GM20431 (cell line): ENCODE measurements around the gene FRMD5.
"Not testable (repeated sequence)": the region's sequence is repeated elsewhere in the genome, so short reads cannot be mapped to it uniquely, and the experiment has no call there.

Source experiments
- in situ Hi-C: fragments of 300-500 bp; cut with MseI, MboI; formaldehyde crosslinking; loops from one replicate; pipeline ENCODE4 v1.15.0; 2020; ENCODE audit warnings: low sequenced_read_pairs; ENCODE audit not compliant: unreplicated experiment

The FRMD5 gene

GRCh38 chr15:43877371-43877770 lies 317.7 kb downstream of the FRMD5 start:
- in situ Hi-C loops = no loop called here

DNA sequence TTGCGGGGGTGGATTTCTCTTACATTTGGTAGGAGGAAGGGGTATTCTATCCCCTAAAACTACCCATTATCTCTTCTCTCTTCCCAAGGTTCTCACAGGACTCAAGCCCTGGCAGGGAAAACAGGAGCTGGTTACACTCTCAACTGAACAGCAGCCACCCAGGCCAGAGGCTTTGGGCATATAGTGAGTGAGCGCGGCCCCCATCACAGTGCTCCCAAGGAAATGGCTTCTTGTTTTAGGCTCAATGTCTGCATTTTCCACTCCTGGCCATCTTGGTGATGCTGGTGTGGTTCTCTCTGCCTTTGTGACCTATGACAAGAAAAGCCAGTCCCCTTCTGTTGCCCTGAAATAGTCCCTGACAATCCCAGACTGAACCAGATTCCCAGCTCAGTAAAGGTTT lies 318.2 kb downstream of the FRMD5 start:
- in situ Hi-C loops = no loop called here

GRCh38 chr15:43873651-43874050 lies 321.4 kb downstream of the FRMD5 start:
- in situ Hi-C loops = no loop called here

GRCh38 chr15:43872416-43873020 lies 322.6 kb downstream of the FRMD5 start:
- in situ Hi-C loops = no loop called here

DNA sequence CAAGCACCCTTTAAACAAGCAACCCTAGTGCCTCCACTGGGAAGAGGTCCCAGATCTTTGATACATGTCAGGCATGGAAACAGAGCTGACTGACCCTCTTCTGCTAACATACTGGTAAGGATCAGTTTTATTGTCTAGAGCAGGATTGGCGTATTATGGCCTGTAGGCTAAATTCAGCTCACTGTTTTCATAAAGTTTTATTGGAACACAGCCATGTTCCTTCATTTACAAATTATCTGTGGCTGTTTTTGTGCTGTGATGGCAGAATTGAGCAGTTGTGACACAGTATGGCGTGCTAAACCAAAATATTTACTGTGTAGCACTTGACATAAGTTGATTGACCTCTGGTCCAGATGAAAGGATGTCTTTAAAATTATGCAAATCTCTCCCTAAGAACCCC lies 323.2 kb downstream of the FRMD5 start:
- in situ Hi-C loops = no loop called here

GRCh38 chr15:43868406-43868805 lies 326.7 kb downstream of the FRMD5 start:
- in situ Hi-C loops = no loop called here

- in situ Hi-C loops = no loop called here
Observed at GRCh38 chr15:43867096-43867495, 328.0 kb downstream of the FRMD5 start.

DNA sequence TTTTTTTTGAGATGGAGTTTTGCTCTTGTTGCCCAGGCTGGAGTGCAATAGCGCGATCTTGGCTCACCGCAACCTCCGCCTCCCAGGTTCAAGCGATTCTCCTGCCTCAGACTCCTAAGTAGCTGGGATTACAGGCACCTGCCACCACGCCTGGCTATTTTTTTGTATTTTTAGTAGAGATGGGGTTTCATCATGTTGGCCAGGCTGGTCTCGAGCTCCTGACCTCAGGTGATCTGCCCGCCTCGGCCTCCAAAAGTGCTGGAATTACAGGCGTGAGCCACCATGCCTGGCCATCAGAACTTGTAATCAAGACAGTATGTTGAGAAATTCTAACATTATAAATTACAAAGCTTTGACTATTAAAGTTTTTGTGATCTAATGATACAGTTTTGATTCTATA lies 328.4 kb downstream of the FRMD5 start:
- in situ Hi-C loops = not testable (repeated sequence)

DNA sequence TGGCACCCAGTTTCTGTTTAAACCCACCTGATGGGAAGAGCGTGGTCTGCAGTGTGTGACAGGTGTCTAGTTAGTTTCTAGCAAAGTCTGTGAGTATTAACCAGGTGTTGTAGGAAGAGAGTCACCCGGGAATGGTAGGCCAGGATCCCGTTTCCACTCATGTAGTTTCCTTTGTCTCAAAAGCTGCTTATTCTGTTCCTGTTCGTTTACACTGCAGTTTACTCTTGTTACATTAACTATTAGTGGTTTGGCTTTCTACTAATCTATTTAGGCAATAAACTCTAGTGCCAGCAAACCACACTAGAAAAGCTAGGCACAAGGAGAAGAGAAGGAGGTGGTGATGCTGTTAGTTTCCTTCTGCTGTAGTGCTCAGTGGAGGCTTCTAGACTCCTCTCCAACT lies 335.5 kb downstream of the FRMD5 start:
- in situ Hi-C loops = no loop called here

DNA sequence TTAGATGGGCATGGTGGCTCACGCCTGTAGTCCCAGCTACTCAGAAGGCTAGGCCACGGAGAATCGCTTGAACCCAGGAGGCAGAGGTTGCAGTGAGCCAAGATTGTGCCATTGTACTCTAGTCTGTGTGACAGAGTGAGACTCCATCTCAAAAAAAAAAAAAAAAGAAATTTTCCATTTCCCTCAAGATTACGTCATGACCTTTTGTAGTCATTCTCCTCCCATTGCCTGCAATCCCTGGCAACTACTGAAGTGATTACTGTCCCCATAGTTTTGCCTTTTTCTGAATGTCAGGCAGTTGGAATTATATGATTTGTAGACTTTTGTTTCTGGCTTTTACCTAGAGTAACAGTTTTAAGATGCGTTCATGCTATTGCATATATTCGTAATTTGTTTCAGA lies 340.3 kb downstream of the FRMD5 start:
- in situ Hi-C loops = no loop called here

GRCh38 chr15:43852607-43853006 lies 342.5 kb downstream of the FRMD5 start:
- in situ Hi-C loops = no loop called here

DNA sequence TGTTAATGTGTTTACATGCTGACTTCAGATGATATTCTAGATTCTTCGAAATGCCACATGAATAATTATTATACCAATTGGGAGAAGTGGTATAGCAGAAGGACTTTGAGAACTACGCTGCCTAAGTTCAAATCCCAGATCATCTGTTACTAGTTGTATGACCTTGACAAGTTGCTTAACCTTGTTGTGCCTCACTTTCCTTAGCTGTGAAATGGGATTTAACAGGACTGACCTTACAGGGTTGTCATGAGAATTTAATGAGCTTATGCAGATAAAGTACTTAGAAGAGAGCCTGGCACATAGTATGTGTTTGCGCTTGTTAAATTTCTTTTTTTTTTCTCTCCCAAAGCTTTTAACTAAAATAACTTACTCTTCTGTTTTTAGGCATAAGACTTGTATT lies 343.8 kb downstream of the FRMD5 start:
- in situ Hi-C loops = no loop called here

GRCh38 chr15:43845421-43845820 lies 349.6 kb downstream of the FRMD5 start:
- in situ Hi-C loops = no loop called here

- in situ Hi-C loops = not testable (repeated sequence)
Observed at GRCh38 chr15:43832485-43832884, 362.6 kb downstream of the FRMD5 start.

DNA sequence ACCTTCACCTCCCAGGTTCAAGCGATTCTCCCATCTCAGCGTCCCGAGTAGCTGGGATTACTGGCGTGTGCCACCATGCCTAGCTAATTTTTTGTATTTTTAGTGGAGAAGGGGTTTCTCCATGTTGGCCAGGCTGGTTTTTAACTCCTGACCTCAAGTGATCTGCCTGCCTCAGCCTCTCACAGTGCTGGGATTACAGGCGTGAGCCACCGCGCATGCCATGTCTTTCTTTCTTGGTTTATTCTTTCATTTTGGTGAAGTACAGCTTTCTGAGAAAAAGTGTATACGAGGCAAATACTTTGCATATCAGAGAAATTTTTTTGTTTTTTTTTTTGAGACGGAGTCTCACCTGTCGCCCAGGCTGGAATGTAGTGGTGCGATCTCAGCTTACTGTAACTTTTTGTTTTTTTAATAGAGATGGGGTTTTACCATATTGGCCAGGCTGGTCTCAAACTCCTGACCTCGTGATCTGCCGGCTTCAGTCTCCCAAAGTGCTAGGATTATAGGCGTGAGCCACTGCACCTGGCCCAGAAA lies 363.5 kb downstream of the FRMD5 start:
- in situ Hi-C loops = not testable (repeated sequence)

DNA sequence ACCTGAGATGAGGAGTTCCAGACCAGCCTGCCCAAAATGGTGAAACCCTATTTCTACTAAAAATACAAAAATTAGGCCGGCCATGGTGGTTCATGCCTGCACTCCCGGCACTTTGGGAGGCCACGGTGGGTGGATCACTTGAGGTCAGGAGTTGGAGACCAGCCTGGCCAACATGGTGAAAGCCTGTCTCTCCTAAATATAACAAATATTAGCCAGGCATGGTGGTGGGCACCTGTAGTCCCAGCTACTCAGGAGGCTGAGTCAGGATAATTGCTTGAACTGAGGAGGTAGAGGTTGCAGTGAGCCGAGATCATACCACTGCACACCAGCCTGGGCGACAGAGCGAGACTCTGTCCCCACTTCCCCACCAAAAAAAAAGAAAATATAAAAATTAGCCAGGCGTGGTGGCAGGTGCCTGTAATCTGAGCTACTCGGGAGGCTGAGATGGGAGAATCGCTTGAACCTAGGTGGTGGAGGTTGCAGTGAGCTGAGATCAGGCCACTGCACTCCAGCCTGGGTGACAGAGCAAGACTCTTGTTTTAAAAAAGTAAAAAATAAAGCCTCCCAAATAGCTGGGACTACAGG lies 364.3 kb downstream of the FRMD5 start:
- in situ Hi-C loops = not testable (repeated sequence)

- in situ Hi-C loops = not testable (repeated sequence)
Observed at GRCh38 chr15:43829951-43830540, 365.0 kb downstream of the FRMD5 start.

DNA sequence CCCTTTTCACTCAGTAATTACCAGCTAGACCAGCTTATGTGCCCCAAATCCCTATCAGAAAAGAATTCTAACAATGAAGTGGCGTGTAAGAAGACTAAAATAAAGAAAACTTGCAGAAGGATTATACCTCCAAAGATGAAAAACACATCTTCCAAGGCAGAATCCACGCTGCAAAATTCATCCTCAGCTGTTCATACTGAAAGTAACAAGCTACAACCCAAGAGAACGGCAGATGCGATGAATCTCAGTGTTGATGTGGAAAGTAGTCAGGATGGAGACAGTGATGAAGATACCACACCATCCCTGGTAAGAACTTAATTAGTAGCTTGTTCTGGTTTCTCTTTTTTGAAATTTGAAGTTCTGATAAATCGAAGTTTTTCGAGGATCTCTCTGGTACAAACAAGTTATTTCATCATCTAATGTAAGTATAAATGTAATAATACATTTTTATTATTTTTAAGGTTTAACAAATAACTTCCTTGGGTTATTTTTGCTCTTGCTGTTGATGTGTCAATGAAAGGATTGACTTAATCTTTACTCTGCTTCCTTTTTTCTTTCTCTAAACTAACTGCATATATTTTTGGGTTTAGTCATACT lies 366.9 kb downstream of the FRMD5 start:
- in situ Hi-C loops = no loop called here

DNA sequence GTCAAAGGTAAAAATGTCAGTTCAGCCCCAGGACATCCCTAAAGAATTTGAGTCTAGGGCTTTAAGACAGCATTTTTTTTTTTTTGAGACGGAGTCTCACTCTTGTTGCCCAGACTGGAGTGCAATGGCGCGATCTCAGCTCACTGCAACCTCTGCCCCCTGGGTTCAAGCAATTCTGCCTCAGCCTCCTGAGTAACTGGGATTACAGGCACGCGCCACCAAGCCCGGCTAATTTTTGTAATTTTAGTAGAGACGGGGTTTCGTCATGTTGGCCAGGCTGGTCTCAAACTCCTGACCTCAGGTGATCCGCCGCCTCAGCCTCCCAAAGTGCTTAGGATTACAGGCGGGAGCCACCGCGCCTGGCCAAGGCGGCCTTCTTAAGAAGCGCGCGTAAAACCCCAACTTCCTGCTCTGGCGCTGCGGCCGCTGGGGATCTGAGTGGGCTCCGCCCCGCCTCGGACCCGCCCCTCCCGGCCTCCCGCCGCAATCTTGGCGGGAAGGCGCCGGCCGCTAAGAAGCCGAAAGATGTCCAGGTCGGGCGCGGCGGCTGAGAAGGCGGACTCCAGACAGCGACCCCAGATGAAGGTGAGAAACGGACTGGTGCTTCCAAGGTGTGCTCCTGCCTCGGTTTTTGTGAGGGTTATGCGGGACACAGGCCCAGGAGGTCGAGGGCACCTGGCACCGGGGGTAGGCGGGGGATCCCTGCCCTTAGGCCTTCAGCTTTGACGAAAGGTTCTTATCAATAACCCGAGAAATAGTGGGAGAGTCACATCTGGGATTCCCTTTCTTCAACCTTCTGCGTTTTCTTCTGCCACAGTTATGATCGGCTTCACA lies 368.3 kb downstream of the FRMD5 start, which contains the start of gene WDR76:
Gene WDR76, plus strand, starts transcription at position 495 of the 834 bp plus-strand sequence. Its CDS starts 31 bp downstream, at position 526.
- in situ Hi-C loops = no loop called here

DNA sequence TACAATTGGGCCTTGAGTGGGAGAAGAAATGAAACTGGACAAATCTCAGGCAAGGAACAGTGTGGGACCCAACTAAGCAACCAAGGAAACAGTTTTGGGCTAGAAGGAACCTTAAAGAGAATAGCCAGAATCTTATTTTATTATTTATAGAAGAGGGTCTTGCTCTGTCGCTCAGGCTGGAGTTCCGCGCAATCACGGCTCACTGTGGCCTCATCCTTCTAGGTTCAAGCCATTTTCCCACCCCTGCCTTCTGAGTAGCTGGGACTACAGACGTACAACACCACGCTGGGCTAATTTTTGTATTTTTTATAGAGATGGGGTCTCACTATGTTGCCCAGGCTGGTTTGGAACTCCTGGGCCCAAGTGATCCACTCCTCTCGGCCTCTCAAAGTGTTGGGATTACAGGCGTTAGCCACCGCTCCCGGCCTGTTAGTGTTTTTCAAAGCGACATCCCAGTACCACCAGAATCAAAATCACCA lies 369.0 kb downstream of the FRMD5 start:
- in situ Hi-C loops = no loop called here
